Esophagus muscularis mucosa (tissue), 4 donors: ENCODE results near the gene PKDREJ. TPM values are rescaled to one million over a fixed set of nuclear protein-coding genes. Genes with fewer than 3 reads are reported as not detected.

Experiments
- DNase-seq: peaks from one replicate; pipeline ENCODE4 v3.0.0-alpha.2; 2017; ENCODE audit errors: extremely low spot score
- H3K27ac ChIP-seq, 4 donors: fragments of 200-600 bp; sonication (generic); replicated peaks in 1 of 4; 1 replicate in 3 of 4; 2 replicates in 1 of 4; pipeline ENCODE4 v1.5.1; 2016 to 2019; ENCODE audit warnings: mild to moderate bottlenecking in 1 of 4
- H3K27me3 ChIP-seq, 4 donors: fragments of 200-600 bp; sonication (generic); one replicate each; pipeline versions ENCODE4 v1.5.1 to v1.6.0; 2016 to 2019
- H3K36me3 ChIP-seq, 4 donors: fragments of 200-600 bp; sonication (generic); one replicate each; pipeline ENCODE4 v1.5.1; 2016 to 2019
- H3K4me1 ChIP-seq, 4 donors: fragments of 200-600 bp; sonication (generic); one replicate each; pipeline ENCODE4 v1.5.1; 2016 to 2019
- H3K4me3 ChIP-seq, 4 donors: fragments of 200-600 bp; sonication (generic); 1 replicate in 2 of 4; 2 replicates in 2 of 4; pipeline ENCODE4 v1.5.1; 2016 to 2019; ENCODE audit warnings: mild to moderate bottlenecking in 4 of 4, moderate library complexity in 1 of 4
- H3K9me3 ChIP-seq, 4 donors: fragments of 200-600 bp; sonication (generic); 1 replicate in 3 of 4; 2 replicates in 1 of 4; pipeline ENCODE4 v1.5.1; 2016 to 2019
- EP300 ChIP-seq: sonication (generic); formaldehyde crosslinking; IDR thresholded peaks from one replicate; pipeline ENCODE4 v1.6.1; 2017; ENCODE audit warnings: antibody characterized with exemption
- POLR2A ChIP-seq: fragments of 450-650 bp; IDR thresholded peaks from one replicate; pipeline ENCODE4 v1.6.1; 2017; ENCODE audit warnings: antibody characterized with exemption, moderate library complexity, mild to moderate bottlenecking, low read depth
- POLR2AphosphoS5 ChIP-seq, 2 donors: sonication (generic); formaldehyde crosslinking; IDR thresholded peaks; one replicate each; pipeline ENCODE4 v1.6.1; 2017; ENCODE audit warnings: antibody characterized with exemption in 2 of 2
- WGBS: methylation state at CpG from one replicate; pipeline ENCODE4 v1.1.5; 2018; 5-methylcytosine and 5-hydroxymethylcytosine counted together
- intact Hi-C: fragments of 100-400 bp; cut with DNase I; formaldehyde crosslinking; loops from one replicate; pipeline ENCODE4 v1.15.1; 2023
- total RNA-seq, 4 donors: library from RNA; depleted of rRNA; stranded (reverse); fragments of >200 nt; gene quantifications; one replicate each; pipeline versions ENCODE4 v1.1.0 to v1.2.1, GENCODE V29; 2016
- TF ChIP-seq, protein P1 (sequence below), 3 experiments: fragments of 200-600 bp in 2 of 3; fragments of 450-650 bp in 1 of 3; sonication (generic) in 2 of 3; IDR thresholded peaks; one replicate each; pipeline ENCODE4 v1.5.1; 2017 to 2019; ENCODE audit warnings: antibody characterized with exemption in 3 of 3, mild to moderate bottlenecking in 2 of 3, moderate library complexity in 1 of 3

PKDREJ gene
- total RNA-seq, 4 donors from 2014 or later: under 0.01 to 0.23 (median under 0.01) TPM; not detected in 1

DNA sequence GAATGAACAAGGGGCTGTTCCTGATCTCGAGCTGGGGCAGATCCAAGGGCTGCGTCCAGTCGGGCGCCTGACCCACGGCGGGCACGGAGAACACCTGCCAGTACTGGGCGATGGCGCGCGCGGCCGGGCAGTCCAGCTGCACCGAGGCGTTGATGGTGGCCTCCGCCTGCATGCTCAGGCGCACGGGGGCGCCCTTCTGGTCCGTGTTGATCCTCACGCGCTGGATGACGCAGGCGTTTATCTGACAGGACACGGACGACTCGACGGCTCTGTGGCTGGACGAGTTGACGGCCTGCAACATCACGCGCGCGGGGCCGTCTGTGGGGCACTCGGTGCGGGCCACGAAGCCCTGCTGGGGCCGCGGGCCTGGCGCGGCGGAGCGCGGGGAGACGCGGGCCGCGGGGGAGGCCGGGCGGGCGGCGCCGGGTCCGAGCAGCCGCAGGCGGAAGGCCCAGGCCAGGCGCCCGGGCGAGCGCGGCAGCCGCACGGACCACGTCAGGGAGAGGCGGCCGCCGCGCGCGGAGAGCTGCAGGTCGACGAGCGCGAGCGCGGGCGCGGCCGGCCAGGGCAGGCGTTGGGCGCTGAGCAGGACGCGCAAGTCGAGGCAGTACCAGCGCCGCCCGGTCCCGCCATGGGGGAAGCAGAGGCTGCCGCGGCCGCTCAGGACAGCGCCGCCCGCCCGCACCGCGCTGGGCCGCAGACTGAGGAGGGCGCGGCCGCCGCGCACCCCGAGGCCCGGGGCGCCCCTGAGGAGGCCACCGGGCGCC lies 511 bp downstream of the PKDREJ start:
- H3K4me1 ChIP-seq: peaks cover 15 to 31% (median 19%) of the 10 kb centered on the region in 4 donors
- 0% methylated on average over 6 of the region's 109 CpGs for WGBS
- TF ChIP-seq POLR2AphosphoS5 (IDR thresholded peaks at IDR 0.05) (peak; percentile 44 to 46), EP300 (no peak), POLR2A (no peak)
- TF ChIP-seq, protein P1, sequence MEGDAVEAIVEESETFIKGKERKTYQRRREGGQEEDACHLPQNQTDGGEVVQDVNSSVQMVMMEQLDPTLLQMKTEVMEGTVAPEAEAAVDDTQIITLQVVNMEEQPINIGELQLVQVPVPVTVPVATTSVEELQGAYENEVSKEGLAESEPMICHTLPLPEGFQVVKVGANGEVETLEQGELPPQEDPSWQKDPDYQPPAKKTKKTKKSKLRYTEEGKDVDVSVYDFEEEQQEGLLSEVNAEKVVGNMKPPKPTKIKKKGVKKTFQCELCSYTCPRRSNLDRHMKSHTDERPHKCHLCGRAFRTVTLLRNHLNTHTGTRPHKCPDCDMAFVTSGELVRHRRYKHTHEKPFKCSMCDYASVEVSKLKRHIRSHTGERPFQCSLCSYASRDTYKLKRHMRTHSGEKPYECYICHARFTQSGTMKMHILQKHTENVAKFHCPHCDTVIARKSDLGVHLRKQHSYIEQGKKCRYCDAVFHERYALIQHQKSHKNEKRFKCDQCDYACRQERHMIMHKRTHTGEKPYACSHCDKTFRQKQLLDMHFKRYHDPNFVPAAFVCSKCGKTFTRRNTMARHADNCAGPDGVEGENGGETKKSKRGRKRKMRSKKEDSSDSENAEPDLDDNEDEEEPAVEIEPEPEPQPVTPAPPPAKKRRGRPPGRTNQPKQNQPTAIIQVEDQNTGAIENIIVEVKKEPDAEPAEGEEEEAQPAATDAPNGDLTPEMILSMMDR (IDR thresholded peaks at IDR 0.05): peak; percentile 26 to 43 (median 28)
- H3K27ac ChIP-seq: peak overlapping the region in 2 of 4 donors; percentile 30 to 47
- H3K36me3 ChIP-seq: no peaks in the 10 kb centered on the region
- intact Hi-C loops: loop anchor here (10.0 kb wide), 1 partner anchor 118 kb away; no protein-coding TSS in a partner anchor
- H3K9me3 ChIP-seq: no peaks in the 10 kb centered on the region
- H3K27me3 ChIP-seq: no peaks in the 10 kb centered on the region
- H3K4me3 ChIP-seq: peak overlapping the region; percentile 44 to 61 (median 50)
- no peak for DNase-seq

DNA sequence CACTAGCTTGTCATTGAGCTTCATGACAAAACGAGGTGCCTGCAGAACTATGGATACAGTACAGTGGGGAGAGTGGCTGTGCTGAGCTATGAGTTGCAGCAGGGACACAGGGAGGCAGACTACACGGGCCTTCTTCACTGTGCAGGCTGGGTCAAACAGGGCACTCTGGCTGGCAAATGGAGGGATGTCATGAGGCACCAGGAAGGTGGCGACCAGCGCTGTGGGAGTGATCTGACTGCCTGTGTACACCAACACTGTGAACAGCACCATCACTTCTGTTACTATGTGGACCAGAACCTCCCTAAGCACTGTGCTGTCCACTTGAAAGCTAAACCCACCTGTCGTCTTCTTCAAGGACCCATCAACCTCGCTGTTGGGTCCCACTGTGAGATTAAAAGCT lies 3.1 kb downstream of the PKDREJ start:
- H3K9me3 ChIP-seq: no peaks in the 10 kb centered on the region
- 85% methylated on average over 6 of the region's 6 CpGs for WGBS
- no peak overlapping the region for H3K4me3 ChIP-seq
- H3K36me3 ChIP-seq: no peaks in the 10 kb centered on the region
- TF ChIP-seq, protein P1 (IDR thresholded peaks at IDR 0.05): no peak
- no peak overlapping the region for H3K27ac ChIP-seq
- H3K4me1 ChIP-seq: peaks cover 3 to 18% (median 10%) of the 10 kb centered on the region in 4 donors
- no peak for DNase-seq
- intact Hi-C loops: loop anchor here (10.0 kb wide), 1 partner anchor 115 kb away; no protein-coding TSS in a partner anchor
- H3K27me3 ChIP-seq: no peaks in the 10 kb centered on the region

DNA sequence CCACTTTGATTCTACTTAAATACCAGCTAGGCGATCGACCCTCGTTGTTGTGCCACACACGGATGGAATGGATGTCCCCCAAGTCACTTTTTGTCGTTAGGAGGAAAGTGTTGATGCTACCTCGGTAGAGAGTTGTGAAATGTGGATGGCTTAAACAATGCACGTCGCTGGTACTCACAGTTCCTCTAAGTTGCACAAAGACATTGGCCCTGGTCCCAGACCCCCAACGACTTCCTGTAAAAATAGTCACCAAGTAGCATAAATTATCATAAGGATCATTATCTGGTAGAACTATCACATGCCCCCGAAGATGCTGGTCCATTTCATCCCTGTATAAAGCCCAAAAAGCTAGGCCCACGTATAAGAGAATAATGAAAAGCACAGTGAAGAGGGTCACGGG lies 3.8 kb downstream of the PKDREJ start:
- H3K36me3 ChIP-seq: no peaks in the 10 kb centered on the region
- no peak overlapping the region for H3K27ac ChIP-seq
- WGBS: 78% methylated on average over 12 of the region's 12 CpGs
- TF ChIP-seq, protein P1 (IDR thresholded peaks at IDR 0.05): no peak
- TF ChIP-seq POLR2AphosphoS5 (IDR thresholded peaks at IDR 0.05) (no peak), POLR2A (no peak), EP300 (no peak)
- H3K4me1 ChIP-seq: peaks cover 3 to 18% (median 10%) of the 10 kb centered on the region in 4 donors
- no peak for DNase-seq
- no peaks in the 10 kb centered on the region for H3K27me3 ChIP-seq
- intact Hi-C loops: no loop called here
- no peaks in the 10 kb centered on the region for H3K9me3 ChIP-seq
- H3K4me3 ChIP-seq: no peak overlapping the region

DNA sequence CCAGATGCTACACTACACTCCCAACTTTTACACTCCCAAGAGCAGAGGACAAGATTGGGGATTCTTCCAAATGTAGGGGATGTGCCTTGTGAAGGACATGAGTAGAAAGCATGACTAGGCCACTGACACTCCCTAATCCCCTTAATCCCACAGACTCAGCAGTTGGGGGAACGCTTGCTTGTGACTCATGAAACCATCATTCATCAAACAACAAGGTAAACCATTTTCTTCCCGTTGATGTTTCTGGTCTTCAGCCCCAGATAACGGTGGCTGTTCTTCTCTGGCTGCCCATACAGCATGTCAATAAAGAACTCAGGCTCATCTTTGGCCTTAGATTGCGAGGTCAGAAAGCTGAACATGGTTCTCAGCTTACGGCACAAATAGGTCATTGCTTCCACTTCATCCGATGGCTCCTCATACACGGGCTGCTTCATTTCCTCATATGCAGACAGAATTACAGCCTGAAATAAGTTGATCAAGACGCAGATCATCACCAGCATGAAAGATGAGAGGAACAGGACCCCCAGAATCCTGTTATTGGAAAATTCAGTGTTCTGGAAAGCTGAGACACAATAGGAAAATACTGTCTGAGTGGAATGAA lies 6.7 kb downstream of the PKDREJ start:
- intact Hi-C loops: no loop called here
- no peak for DNase-seq
- Histone ChIP-seq H3K27me3 (no peaks in the 10 kb centered on the region), H3K27ac (no peak overlapping the region), H3K36me3 (no peaks in the 10 kb centered on the region), H3K9me3 (no peaks in the 10 kb centered on the region), H3K4me3 (no peak overlapping the region), H3K4me1 (peaks cover 0 to 3% (median 2%) of the 10 kb centered on the region in 4 donors)
- 87% methylated on average over 8 of the region's 8 CpGs for WGBS
- no peak for TF ChIP-seq EP300
- TF ChIP-seq, protein P1 (IDR thresholded peaks at IDR 0.05): no peak
- TF ChIP-seq POLR2A: no peak
- TF ChIP-seq POLR2AphosphoS5 (IDR thresholded peaks at IDR 0.05): no peak
